DND-41 (cell line): ENCODE results near the gene CARF.

Experiments used
- CTCF ChIP-seq: IDR thresholded peaks from 2 replicates; pipeline ENCODE4 v1.5.1; 2012; ENCODE audit warnings: borderline replicate concordance, low read length, moderate library complexity, mild to moderate bottlenecking; ENCODE audit not compliant: poor library complexity, severe bottlenecking; ENCODE audit errors: extremely low read depth
- EZH2 ChIP-seq: IDR thresholded peaks from 3 replicates; pipeline ENCODE4 v1.6.1; 2012; ENCODE audit warnings: borderline replicate concordance, low read depth, mild to moderate bottlenecking, moderate library complexity, low read length, inconsistent platforms; ENCODE audit not compliant: severe bottlenecking

- TF ChIP-seq CTCF = no peak
- TF ChIP-seq EZH2 = no peak
These were observed 121.3 kb downstream of the CARF start for GRCh38 chr2:203033395-203033794.
